HepG2 (cell line): ENCODE measurements around the gene TRDN. TPM values are rescaled to one million over a fixed set of nuclear protein-coding genes. Genes with fewer than 3 reads are reported as not detected.

ENCODE experiments used
- ATAC-seq: fragments of 200-7000 bp; cut with Tn5 transposase; 3 replicates; pipeline ENCODE4 v1.9.1; 2020; ENCODE audit warnings: mild to moderate bottlenecking, moderate library complexity
- BruUV-seq: library from RNA; stranded (reverse); fragments of 400-500 nt; replicated peaks from 2 replicates; lab custom pipeline; 2021; lab: Mats Ljungman, UMichigan
- CTCF ChIA-PET: fragments of 300-600 bp; formaldehyde crosslinking; extraction: SDS; loops from one replicate; lab custom pipeline; 2021; ENCODE audit warnings: low total read pairs, inconsistent platforms, low intra/inter-chr PET ratio; lab: Yijun Ruan, JAX
- POLR2A ChIA-PET: fragments of 350-600 bp; sonication (Branson Sonifier 250); formaldehyde crosslinking; loops from one replicate; lab custom pipeline; 2020; ENCODE audit warnings: antibody characterized with exemption, inconsistent platforms; lab: Yijun Ruan, JAX
- DNase-seq: peaks from one replicate; pipeline ENCODE4 v3.0.0-alpha.2; 2015; ENCODE audit warnings: low spot score
- FAIRE-seq: peaks from 3 replicates; lab custom pipeline; 2011; peaks lifted over from hg19 to GRCh38; lab: Jason Lieb, UNC
- H2AFZ ChIP-seq: one replicate; pipeline ENCODE4 v1.6.1; 2011; ENCODE audit warnings: low read length, inconsistent platforms
- H3K27ac ChIP-seq: fragments of 300-600 bp; 3 replicates; pipeline ENCODE4 v1.8.0; 2011; ENCODE audit warnings: mixed run types, mild to moderate bottlenecking, mixed read lengths, low read length, inconsistent platforms; ENCODE audit not compliant: insufficient read depth; ENCODE audit errors: extremely low read length
- H3K27me3 ChIP-seq, 2 experiments: fragments of 200-600 bp in 1 of 2; 2 replicates in 1 of 2; 3 replicates in 1 of 2; pipeline versions ENCODE4 v1.6.0 to v1.8.0; 2011; ENCODE audit warnings: low read length in 2 of 2, mild to moderate bottlenecking in 2 of 2, moderate library complexity in 2 of 2, inconsistent platforms in 1 of 2; ENCODE audit not compliant: insufficient read depth in 2 of 2, control insufficient read depth in 1 of 2
- H3K36me3 ChIP-seq, 2 experiments: fragments of 200-600 bp in 1 of 2; replicated peaks in 1 of 2; 2 replicates in 1 of 2; 3 replicates in 1 of 2; pipeline versions ENCODE4 v1.5.1 to v1.8.0; 2011; ENCODE audit warnings: low read length in 2 of 2, inconsistent platforms in 1 of 2; ENCODE audit not compliant: insufficient read depth in 2 of 2, control insufficient read depth in 1 of 2
- H3K4me1 ChIP-seq: 2 replicates; pipeline ENCODE4 v1.5.1; 2012; ENCODE audit warnings: low read length, inconsistent platforms; ENCODE audit not compliant: insufficient read depth
- H3K4me2 ChIP-seq: 2 replicates; pipeline ENCODE4 v1.6.0; 2011; ENCODE audit warnings: low read depth, low read length, inconsistent platforms
- H3K4me3 ChIP-seq, 3 experiments: fragments of 200-600 bp in 1 of 3; sonication (generic), shearing (Covaris generic) in 1 of 3; replicated peaks in 1 of 3; 2 replicates each; pipeline ENCODE4 v1.5.1; 2011 to 2016; ENCODE audit warnings: low read length in 3 of 3, inconsistent platforms in 2 of 3, low read depth in 2 of 3, mild to moderate bottlenecking in 2 of 3, control low read depth in 1 of 3, mixed read lengths in 1 of 3; ENCODE audit not compliant: insufficient read depth in 1 of 3
- H3K79me2 ChIP-seq: one replicate; pipeline ENCODE4 v1.6.1; 2011; ENCODE audit warnings: low read length, inconsistent platforms; ENCODE audit not compliant: insufficient read depth
- H3K9ac ChIP-seq: 2 replicates; pipeline ENCODE4 v1.6.0; 2011; ENCODE audit warnings: mild to moderate bottlenecking, low read depth, low read length, inconsistent platforms; ENCODE audit not compliant: insufficient read depth
- H3K9me3 ChIP-seq: 2 replicates; pipeline ENCODE4 v1.5.1; 2012; ENCODE audit warnings: mild to moderate bottlenecking, low read length
- H4K20me1 ChIP-seq: 2 replicates; pipeline ENCODE4 v1.6.0; 2011; ENCODE audit warnings: inconsistent platforms, mild to moderate bottlenecking, low read length, moderate library complexity; ENCODE audit not compliant: insufficient read depth
- CBX1 ChIP-seq: IDR thresholded peaks from one replicate; pipeline ENCODE4 v1.6.1; 2016; ENCODE audit warnings: antibody characterized with exemption, low read depth
- GABPA ChIP-seq, 2 experiments: IDR thresholded peaks; 2 replicates each; pipeline ENCODE4 v1.6.1; 2011 to 2016; ENCODE audit warnings: low read depth in 2 of 2, low read length in 1 of 2, missing biosample characterization in 1 of 2, missing genetic modification characterization in 1 of 2
- NR1H2 ChIP-seq: sonication (generic); formaldehyde crosslinking; IDR thresholded peaks from 2 replicates; pipeline ENCODE4 v1.8.1; 2022; ENCODE audit warnings: low read depth, missing genetic modification reagents, borderline replicate concordance
- POLR2A ChIP-seq, 2 experiments: IDR thresholded peaks; 2 replicates each; pipeline ENCODE4 v1.6.1; 2011; ENCODE audit warnings: low read depth in 2 of 2, low read length in 2 of 2, mild to moderate bottlenecking in 1 of 2, moderate library complexity in 1 of 2; ENCODE audit not compliant: insufficient read depth in 1 of 2
- REXO4 ChIP-seq: sonication (generic); formaldehyde crosslinking; IDR thresholded peaks from 2 replicates; pipeline ENCODE4 v1.8.0; 2022; ENCODE audit warnings: missing genetic modification reagents, mild to moderate bottlenecking, borderline replicate concordance
- SUZ12 ChIP-seq: fragments of 150-350 bp; IDR thresholded peaks from 2 replicates; pipeline ENCODE4 v1.6.1; 2014; ENCODE audit warnings: low read depth, low read length
- U2AF2 ChIP-seq: fragments of 200-400 bp; formaldehyde crosslinking; IDR thresholded peaks from 2 replicates; pipeline ENCODE4 v1.6.1; 2017; ENCODE audit warnings: low read depth, mild to moderate bottlenecking, low read length
- ZBTB37 ChIP-seq: sonication (generic); formaldehyde crosslinking; IDR thresholded peaks from 2 replicates; pipeline ENCODE4 v1.4.0; 2020; ENCODE audit warnings: mild to moderate bottlenecking, missing genetic modification reagents
- ZBTB44 ChIP-seq: sonication (generic); formaldehyde crosslinking; IDR thresholded peaks from 2 replicates; pipeline ENCODE4 v1.4.0; 2020; ENCODE audit warnings: missing genetic modification reagents
- ZNF296 ChIP-seq: sonication (generic); formaldehyde crosslinking; conservative IDR thresholded peaks from 2 replicates; pipeline ENCODE4 v1.5.0; 2020; ENCODE audit warnings: mild to moderate bottlenecking, missing genetic modification reagents
- ZNF496 ChIP-seq: sonication (generic); formaldehyde crosslinking; IDR thresholded peaks from 2 replicates; pipeline ENCODE4 v1.8.1; 2023; ENCODE audit warnings: mild to moderate bottlenecking, moderate library complexity, missing genetic modification reagents; ENCODE audit not compliant: insufficient replicate concordance
- ZNF614 ChIP-seq: IDR thresholded peaks from 2 replicates; pipeline ENCODE4 v1.6.1; 2018; ENCODE audit warnings: missing biosample characterization, missing genetic modification reagents, inconsistent platforms, borderline replicate concordance
- ZNF746 ChIP-seq: sonication (generic); formaldehyde crosslinking; IDR thresholded peaks from 2 replicates; pipeline ENCODE4 v1.8.0; 2022; ENCODE audit warnings: mild to moderate bottlenecking, missing genetic modification reagents
- WGBS: methylation state at CpG from one replicate; pipeline ENCODE4 v1.1.6; 2017; ENCODE audit warnings: low lambda C conversion rate; 5-methylcytosine and 5-hydroxymethylcytosine counted together
- in situ Hi-C: cut with HindIII; loops from 2 replicates; pipeline ENCODE4 v1.10.0; 2017; ENCODE audit warnings: low pct_unique_long_range_greater_than_20kb; ENCODE audit not compliant: extremely low pct_ligation_motif_present
- intact Hi-C: fragments of 100-400 bp; cut with micrococcal nuclease; formaldehyde crosslinking; loops from one replicate; pipeline ENCODE4 v1.10.0; 2022; ENCODE audit not compliant: unreplicated experiment
- polyA plus RNA-seq, 8 experiments: library from polyadenylated mRNA; depleted of rRNA in 3 of 8; stranded (reverse) in 7 of 8; unstranded in 1 of 8; fragments of >200 nt; fragmentation: Illumina TruSeq in 4 of 8; extraction: Trizol in 4 of 8; gene quantifications; 2 replicates each; pipeline versions ENCODE4 v1.2.1 to v1.2.3, GENCODE V29; 2011 to 2016; ENCODE audit warnings: low read depth in 4 of 8, missing spikeins in 1 of 8, mixed read lengths in 1 of 8; ENCODE audit not compliant: insufficient read depth in 1 of 8
- total RNA-seq, 5 experiments: library from RNA; depleted of rRNA; stranded (reverse); fragments of >200 nt; fragmentation: Illumina TruSeq; extraction: Trizol; gene quantifications; 2 replicates each; pipeline ENCODE4 v1.2.3, GENCODE V29; 2016; ENCODE audit warnings: low read depth in 1 of 5

TRDN gene
- total and polyA plus RNA-seq, 2 of the 13 experiments (the other 11 are each of a cell fraction or from before 2014, with no cell fraction given), result not detected

GRCh38 chr6:123526128-123526527, 110.6 kb downstream of the TRDN start:
- no peak for ATAC-seq
- WGBS, result 2% methylated on average over 2 of the region's 2 CpGs
- Histone ChIP-seq H2AFZ (no peak overlapping the region), H4K20me1 (no peaks in the 10 kb centered on the region), H3K9me3 (no peaks in the 10 kb centered on the region), H3K27me3 (no peaks in the 10 kb centered on the region), H3K4me2 (no peak overlapping the region), H3K9ac (no peak overlapping the region), H3K4me1 (no peaks in the 10 kb centered on the region), H3K36me3 (no peaks in the 10 kb centered on the region), H3K4me3 (no peak overlapping the region), H3K79me2 (no peaks in the 10 kb centered on the region), H3K27ac (no peak overlapping the region)
- DNase-seq, result no peak
- intact Hi-C loops, result no loop called here
- BruUV-seq, result no TSS peak
- FAIRE-seq, result no peak
- in situ Hi-C loops, result no loop called here
- ChIA-PET POLR2A (no interaction called here), CTCF (no interaction called here)
- TF ChIP-seq CBX1 (no peak), SUZ12 (no peak), ZNF296 (CRISPR knock-in tag) (no peak), ZNF496 (CRISPR knock-in tag) (no peak), ZBTB37 (CRISPR knock-in tag) (no peak), U2AF2 (no peak), ZNF746 (no peak), POLR2A (IDR thresholded peaks at IDR 0.05; ENCODE audit: insufficient read depth in 1 of 2, low read depth in 2 of 2, low read length in 2 of 2) (no peak), NR1H2 (CRISPR knock-in tag) (no peak), REXO4 (CRISPR knock-in tag) (no peak), GABPA (IDR thresholded peaks at IDR 0.05; ENCODE audit: low read depth, low read length) (no peak), GABPA (CRISPR knock-in tag; IDR thresholded peaks at IDR 0.05; ENCODE audit: low read depth) (no peak), ZNF614 (CRISPR knock-in tag) (no peak), ZBTB44 (CRISPR knock-in tag) (no peak)
